ENCODE results near the gene MIEN1. TPM values are rescaled to one million over a fixed set of nuclear protein-coding genes. Genes with fewer than 3 reads are reported as not detected.

The MIEN1 gene, protein sequence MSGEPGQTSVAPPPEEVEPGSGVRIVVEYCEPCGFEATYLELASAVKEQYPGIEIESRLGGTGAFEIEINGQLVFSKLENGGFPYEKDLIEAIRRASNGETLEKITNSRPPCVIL
- total RNA-seq = 19.0 and 30.3 TPM in 2 replicates

DNA sequence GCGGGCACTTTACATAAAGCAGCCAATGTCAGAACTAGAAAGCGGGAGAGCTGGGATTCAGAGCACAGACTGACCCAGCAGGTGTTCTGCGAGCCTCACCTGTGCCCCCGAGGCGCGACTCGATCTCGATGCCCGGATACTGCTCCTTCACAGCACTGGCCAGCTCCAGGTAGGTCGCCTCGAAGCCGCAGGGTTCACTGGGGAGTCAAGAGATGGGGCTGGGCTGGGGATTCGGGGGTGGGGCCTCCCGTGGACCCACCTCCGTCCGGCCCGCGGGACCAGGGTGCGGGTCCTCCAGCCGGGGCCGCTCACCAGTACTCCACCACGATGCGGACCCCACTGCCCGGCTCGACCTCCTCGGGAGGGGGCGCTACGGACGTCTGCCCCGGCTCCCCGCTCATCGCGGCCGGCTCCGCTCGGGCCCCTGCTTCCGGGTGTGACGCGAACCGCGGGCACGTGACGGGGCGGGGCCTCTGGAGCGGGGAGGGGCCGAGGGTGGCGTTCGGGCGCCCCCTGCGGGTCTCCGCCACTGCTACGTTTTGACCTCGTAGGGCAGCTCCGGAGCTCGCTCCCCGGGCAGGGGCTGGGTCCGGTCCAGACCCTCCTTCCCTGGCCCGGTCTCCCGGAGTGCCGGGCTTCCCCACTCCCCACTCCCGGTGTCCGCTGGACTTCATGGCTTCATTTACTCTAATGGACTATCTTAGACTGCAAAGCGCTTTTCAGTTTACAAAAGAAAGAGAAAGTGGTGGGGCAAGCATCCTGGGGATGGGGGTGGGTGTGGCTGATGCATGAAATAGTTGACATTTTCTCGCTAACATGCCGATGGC is at the start of gene MIEN1:
TSS of gene MIEN1 (minus strand) at position 438 of the 827 bp plus-strand sequence. CDS start at position 401, 37 bp downstream.
- peak within 1 kb of the TSS; percentile 87 for H3K4me3 ChIP-seq (ENCODE audit: low read depth, low read length)
- TF ChIP-seq, protein P1, sequence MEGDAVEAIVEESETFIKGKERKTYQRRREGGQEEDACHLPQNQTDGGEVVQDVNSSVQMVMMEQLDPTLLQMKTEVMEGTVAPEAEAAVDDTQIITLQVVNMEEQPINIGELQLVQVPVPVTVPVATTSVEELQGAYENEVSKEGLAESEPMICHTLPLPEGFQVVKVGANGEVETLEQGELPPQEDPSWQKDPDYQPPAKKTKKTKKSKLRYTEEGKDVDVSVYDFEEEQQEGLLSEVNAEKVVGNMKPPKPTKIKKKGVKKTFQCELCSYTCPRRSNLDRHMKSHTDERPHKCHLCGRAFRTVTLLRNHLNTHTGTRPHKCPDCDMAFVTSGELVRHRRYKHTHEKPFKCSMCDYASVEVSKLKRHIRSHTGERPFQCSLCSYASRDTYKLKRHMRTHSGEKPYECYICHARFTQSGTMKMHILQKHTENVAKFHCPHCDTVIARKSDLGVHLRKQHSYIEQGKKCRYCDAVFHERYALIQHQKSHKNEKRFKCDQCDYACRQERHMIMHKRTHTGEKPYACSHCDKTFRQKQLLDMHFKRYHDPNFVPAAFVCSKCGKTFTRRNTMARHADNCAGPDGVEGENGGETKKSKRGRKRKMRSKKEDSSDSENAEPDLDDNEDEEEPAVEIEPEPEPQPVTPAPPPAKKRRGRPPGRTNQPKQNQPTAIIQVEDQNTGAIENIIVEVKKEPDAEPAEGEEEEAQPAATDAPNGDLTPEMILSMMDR (IDR thresholded peaks at IDR 0.05; ENCODE audit: insufficient read depth, low read depth, low read length) = peak; percentile 84
- DNase-seq (ENCODE audit: low read depth) = peak; percentile 81

DNA sequence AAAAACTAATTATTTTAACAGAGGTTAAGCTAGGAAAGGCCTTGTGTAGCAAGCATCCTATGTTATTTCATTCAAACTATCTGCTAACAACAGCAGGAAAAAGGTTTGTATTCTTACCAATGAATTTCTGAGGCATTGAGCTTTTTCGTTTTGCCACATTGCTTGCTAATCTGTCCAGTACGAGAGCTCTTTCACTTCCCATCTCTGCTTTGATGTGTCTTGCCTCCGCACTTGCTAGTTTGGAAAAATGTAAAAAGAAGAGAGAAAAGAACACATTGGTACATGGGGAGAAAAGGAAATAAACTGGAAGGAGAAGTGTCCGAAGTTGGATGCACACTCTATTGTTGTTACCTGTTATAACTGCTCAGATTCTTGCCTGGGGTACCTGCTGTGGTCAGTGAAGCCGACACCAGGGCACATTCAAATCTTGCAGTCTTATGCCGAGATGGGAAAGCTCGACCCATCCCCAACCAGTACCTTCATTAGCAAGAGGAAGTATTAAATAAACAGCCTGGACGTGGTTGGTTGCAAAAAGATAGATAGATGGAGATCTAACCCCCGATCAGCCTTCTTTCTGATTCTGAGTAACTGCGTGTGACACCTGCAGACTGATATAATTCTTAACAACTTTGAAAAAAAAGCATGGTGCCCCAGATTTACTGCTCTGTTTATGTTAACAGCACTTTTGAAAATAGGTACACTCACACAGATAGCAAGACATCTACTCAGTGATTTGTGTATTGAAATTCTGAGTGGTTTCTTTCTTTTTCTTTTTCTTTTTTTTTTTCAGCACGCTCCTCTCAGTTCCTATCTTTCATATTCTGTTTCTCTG is 47.4 kb upstream of the MIEN1 start:
- H3K4me3 ChIP-seq (ENCODE audit: low read depth, low read length) = no peak overlapping the region
- no peak for DNase-seq (ENCODE audit: low read depth)
- TF ChIP-seq, protein P1 (IDR thresholded peaks at IDR 0.05; ENCODE audit: insufficient read depth, low read depth, low read length) = no peak

DNA sequence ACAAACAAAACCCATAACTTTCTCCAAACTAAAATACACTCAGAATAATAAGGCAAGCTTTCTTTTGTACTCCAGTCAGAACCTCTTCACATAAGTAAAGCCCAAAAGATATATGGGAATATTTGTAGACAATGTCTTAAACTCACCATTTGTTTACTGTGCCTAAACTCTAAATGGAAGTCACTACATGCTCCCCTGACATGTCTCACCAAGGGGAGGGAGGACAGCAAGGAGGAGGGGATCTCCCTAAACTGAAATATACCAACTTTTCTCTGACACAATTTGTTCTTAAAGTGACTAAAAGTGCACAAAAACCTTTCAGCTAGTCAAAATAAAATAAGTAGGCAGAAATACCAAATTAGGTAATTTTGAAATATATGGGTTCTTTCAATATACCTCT is 45.9 kb upstream of the MIEN1 start:
- no peak overlapping the region for H3K4me3 ChIP-seq (ENCODE audit: low read depth, low read length)
- TF ChIP-seq, protein P1 (IDR thresholded peaks at IDR 0.05; ENCODE audit: insufficient read depth, low read depth, low read length) = no peak
- DNase-seq (ENCODE audit: low read depth) = no peak

DNA sequence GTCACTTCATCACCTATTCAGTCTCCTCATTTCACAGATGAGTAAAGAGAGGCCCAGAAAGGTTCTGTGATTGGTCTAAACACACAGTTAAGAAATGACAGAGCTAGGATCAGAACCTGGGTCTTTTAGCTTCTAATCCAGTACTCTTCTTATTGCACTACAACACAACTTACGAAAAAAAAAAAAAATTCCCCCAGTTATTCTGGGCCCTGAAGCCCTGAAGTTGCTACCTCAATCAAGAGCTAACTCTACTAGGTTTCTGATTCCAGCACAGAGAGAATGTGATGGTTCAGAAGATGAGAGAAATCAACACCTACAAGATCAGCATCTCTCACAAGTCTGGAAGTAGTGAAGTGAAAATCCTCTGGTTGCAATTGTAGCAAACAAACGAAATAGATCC is 44.7 kb upstream of the MIEN1 start:
- H3K4me3 ChIP-seq (ENCODE audit: low read depth, low read length) = no peak overlapping the region
- TF ChIP-seq, protein P1 (IDR thresholded peaks at IDR 0.05; ENCODE audit: insufficient read depth, low read depth, low read length) = no peak
- no peak for DNase-seq (ENCODE audit: low read depth)

DNA sequence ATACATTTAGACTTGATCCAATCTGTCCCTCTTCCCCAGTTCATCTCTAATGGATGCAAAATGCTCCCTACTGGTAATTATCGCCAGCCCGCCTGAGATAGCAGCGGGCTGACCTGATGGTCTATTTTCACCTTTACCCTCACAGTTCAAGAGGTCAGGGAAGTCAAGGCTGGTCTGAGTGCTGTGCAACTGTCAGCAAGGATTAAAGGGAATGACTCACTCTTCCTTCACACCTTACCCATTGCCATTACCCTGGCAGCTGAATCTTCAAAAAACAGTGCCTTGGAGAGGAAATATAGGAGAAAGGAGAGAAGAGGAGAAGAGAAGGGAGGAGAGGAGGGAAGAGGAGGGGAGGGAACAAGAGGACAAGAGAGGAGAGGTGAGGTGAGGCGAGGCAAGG is 43.7 kb upstream of the MIEN1 start:
- no peak for DNase-seq (ENCODE audit: low read depth)
- no peak overlapping the region for H3K4me3 ChIP-seq (ENCODE audit: low read depth, low read length)
- TF ChIP-seq, protein P1 (IDR thresholded peaks at IDR 0.05; ENCODE audit: insufficient read depth, low read depth, low read length) = no peak

DNA sequence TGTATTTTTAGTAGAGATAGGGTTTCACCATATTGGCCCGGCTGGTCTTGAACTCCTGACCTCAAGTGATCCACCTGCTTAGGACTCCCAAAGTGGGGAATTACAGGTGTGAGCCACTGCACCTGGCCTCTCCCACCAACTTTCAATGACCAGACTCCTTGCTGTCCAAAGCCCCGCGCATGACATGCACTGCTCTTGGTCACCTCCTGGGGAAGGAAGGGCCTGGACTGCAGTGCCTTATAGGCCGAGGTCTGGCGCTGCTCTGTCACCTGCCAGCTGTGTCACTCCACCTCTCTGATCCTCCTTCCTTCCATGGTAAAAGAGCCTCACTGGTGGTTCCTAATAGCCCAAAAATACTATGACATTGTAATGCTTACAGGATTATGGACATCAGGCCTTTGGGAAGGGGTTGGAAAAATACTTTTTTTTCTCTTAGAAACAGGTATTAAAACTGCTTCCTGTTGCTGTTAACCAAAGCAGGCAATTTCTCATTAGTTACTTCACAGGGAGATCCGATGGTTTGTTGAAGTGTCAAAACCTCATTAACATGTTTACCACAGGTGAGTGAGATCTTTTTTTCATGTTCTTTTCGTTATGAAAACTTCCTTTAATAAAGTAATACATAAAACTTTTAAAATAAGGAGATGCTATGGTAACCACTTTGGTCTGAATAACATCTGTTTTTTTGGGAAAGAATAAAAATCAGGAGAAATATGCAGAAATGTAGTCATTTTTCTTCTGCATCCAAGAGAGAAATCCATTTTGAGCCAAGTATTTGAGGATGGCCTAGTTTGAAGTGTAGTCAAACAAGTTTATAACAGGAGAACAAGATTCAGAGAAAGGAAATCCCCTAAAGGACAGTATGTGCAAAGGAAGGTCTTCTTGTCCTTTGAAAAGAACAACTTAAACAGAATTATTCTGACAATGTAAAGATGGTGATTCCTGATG is 42.9 kb upstream of the MIEN1 start:
- DNase-seq (ENCODE audit: low read depth) = no peak
- H3K4me3 ChIP-seq (ENCODE audit: low read depth, low read length) = no peak overlapping the region
- TF ChIP-seq, protein P1 (IDR thresholded peaks at IDR 0.05; ENCODE audit: insufficient read depth, low read depth, low read length) = no peak

Measured in fibroblast of villous mesenchyme (primary cell).